Activated CD4-positive, alpha-beta T cell treated with anti-CD3 and anti-CD28 coated beads, Interleukin-2, amount 50 U/mL, for 24 hours (primary cell): ENCODE results near the gene DAPK2.
"Not testable (repeated sequence)": the region's sequence is repeated elsewhere in the genome, so short reads cannot be mapped to it uniquely, and the experiment has no call there.

ENCODE experiments used
- DNase-seq, 2 donors: peaks; one replicate each; pipeline ENCODE4 v3.0.0-alpha.2; 2020; ENCODE audit warnings: low read depth in 1 of 2, low spot score in 1 of 2

The DAPK2 gene

DNA sequence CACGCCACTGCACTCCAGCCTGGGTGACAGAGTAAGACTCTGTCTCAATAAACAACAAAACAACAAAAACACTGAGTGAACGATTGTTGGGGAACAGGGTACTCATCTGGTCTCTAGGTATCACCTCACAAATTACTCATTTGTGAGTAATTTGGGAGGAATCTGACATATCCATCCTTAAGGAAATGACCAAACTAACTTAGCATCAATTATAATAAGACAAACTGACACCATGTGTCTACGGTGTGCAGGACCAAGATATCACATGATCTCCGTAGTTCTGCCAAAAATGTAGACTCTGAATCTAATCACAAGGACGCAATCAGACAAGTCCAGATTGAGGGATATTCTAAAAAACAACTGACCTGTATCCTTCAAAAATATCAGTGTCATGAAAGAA lies 12.0 kb upstream of the DAPK2 start:
- DNase-seq: no peak

DNA sequence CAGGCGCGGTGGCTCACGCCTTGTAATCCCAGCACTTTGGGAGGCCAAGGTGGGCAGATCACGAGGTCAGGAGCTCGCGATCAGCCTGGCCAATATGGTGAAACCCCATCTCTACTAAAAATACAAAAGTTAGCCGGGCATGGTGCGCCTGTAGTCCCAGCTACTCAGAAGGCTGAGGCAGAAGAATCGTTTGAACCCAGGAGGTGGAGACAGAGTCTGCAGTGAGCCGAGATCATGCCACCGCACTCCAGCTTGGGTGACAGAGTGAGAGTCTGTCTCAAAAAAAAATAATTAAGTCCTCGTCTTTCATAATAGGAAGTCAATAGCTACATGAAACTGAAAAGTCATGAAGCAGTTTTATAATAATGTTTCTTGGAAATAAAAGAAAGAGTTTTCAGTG lies 7.4 kb upstream of the DAPK2 start:
- not testable (repeated sequence) for DNase-seq

- DNase-seq: no peak
Measured at GRCh38 chr15:64052925-64053491, 6.7 kb upstream of the DAPK2 start.

- DNase-seq: no peak
Measured at GRCh38 chr15:64051407-64052259, 5.3 kb upstream of the DAPK2 start.

DNA sequence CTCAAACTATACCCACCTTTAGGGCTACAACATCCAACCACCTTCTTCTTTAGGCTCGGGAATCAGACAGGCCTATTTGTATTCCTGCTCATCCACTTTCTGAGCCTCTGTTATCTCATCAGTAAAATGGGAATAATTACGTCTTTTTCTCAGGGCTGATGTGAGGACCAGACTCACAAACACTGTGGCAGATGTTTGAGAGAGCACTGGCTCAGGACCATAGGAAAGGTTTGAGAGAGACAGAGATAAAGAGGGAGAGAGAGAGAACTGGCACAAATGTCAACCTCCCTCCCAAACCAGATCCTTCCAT lies 4.8 kb upstream of the DAPK2 start:
- DNase-seq: no peak

DNA sequence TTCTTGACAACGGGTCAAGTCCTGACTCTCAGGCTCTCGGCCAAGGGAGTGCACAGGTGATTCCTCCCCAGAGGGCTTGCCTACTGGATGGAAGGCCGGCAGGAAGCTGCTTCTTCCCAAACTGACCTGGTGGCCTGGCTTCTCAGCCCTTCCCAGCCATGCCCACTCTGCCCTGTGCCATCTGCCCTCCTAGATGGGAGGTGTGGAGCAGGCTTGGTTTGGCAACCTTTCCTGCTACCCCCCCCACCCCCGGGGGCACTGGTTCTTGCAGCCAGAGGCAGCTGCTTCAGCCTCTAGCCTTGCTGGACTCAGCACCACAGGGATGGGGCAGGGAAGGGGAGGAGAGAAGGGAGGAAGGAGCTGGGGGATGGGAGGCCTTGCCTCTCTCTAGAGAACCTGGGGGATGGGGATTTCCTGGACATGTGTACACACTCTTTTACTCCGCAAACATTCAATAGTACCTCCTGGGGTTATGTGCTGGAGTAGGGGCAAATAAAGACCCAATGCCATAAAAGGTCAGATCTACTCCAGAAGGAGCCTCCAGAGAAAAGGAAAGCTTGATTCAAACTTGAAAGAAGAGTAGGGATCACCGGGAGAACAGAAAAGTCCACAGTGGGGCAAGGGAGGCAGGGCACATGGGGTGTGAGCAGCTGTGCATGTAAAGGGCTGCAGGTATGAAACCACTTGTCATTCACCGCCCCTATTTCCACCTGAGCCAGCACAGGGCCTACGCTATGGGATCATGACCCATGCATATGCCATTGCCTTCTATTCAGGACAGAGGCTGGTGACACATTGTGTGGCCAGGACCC lies 4.2 kb upstream of the DAPK2 start:
- no peak for DNase-seq

- no peak for DNase-seq
Measured at GRCh38 chr15:64048781-64049460, 2.6 kb upstream of the DAPK2 start.

GRCh38 chr15:64045774-64046420 lies 388 bp downstream of the DAPK2 start:
- DNase-seq: no peak

DNA sequence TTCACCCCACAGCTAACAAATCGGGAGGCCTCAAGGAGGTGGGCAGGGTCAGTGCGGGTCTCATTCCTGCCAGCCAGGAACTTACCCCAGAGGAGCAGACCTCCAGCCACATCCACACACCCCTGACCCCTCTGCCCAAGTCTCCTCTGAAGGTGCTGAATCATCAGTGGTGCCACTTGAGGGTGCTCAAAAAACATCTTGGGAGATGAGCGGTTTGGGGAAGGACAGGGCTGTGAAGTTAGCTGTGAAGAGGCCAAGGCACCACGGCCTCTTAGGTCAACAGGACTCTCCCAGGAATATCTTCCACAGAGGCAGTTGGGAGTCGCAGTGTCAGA lies 1.2 kb downstream of the DAPK2 start:
- DNase-seq: no peak

- no peak for DNase-seq
Measured at GRCh38 chr15:64044300-64045100, 1.8 kb downstream of the DAPK2 start.

GRCh38 chr15:64038878-64039610 lies 7.2 kb downstream of the DAPK2 start:
- DNase-seq: no peak

GRCh38 chr15:64037966-64038365 lies 8.3 kb downstream of the DAPK2 start:
- DNase-seq: no peak

- DNase-seq: no peak
Measured at GRCh38 chr15:64037116-64037515, 9.2 kb downstream of the DAPK2 start.

GRCh38 chr15:64035525-64035924 lies 10.8 kb downstream of the DAPK2 start:
- no peak for DNase-seq

GRCh38 chr15:64034519-64034918 lies 11.8 kb downstream of the DAPK2 start:
- no peak for DNase-seq

DNA sequence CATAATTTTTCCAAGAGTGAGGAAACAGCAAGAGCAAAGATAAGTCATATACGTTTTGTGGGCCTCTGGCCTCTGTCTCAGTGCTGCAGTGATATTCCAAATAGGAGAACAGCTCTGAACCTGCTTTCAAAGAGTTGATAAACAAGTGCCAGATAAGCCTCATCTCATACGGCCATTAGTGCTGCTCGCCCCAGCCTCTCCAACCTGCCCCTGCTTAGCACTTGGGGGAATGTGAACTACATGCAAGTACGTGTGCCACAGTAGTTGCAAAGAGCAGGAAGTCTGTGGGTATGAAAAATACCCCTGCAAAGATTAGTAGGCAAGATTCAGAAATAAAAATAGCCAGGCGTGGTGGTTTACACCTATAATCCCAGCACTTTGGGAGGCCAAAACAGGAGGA lies 14.0 kb downstream of the DAPK2 start:
- no peak for DNase-seq

- DNase-seq: no peak
Measured at GRCh38 chr15:64030123-64030522, 16.2 kb downstream of the DAPK2 start.

GRCh38 chr15:64029633-64030032 lies 16.7 kb downstream of the DAPK2 start:
- DNase-seq: no peak

DNA sequence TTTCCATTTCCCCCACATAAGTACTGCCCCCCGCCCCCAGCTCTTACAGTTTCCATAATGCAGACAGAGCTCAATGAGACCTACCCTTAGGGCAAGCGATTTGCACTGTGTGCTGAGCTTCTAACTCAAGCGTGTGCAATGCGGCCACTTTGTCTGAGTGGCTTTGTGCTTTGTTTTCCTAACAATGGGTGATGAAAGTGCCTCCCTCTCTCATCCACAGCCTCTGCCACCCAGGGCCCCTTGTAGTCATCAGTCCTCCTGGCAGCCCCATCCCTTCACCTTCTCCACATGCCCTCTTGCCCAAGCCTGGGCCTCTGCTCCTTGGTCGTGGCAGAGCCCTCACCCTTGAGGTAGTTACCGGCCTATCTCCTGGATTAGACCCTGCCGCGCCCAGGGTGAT lies 17.2 kb downstream of the DAPK2 start:
- no peak for DNase-seq

- DNase-seq: no peak
Measured at GRCh38 chr15:64026591-64026990, 19.7 kb downstream of the DAPK2 start.
